SK-N-SH treated with all-trans-retinoic acid at 6 μM for 48 hours (cell line): ENCODE measurements around the gene TMEM178B.

ENCODE experiments used
- ATAC-seq: fragments of 200-7000 bp; cut with Tn5 transposase; 3 replicates; pipeline ENCODE4 v1.9.1; 2020; ENCODE audit warnings: mild to moderate bottlenecking, moderate library complexity
- ARNTL ChIP-seq: fragments of 450-650 bp; formaldehyde crosslinking; IDR thresholded peaks from 2 replicates; pipeline ENCODE4 v1.5.0; 2020; ENCODE audit warnings: low read depth, mild to moderate bottlenecking, moderate library complexity, borderline replicate concordance
- BACH2 ChIP-seq: fragments of 250-450 bp; sonication (Bioruptor Pico); IDR thresholded peaks from 2 replicates; pipeline ENCODE4 v1.9.0; 2021; ENCODE audit warnings: mild to moderate bottlenecking, borderline replicate concordance
- CSDC2 ChIP-seq: fragments of 250-450 bp; sonication (Bioruptor Pico); IDR thresholded peaks from 2 replicates; pipeline ENCODE4 v1.5.0; 2020; ENCODE audit warnings: mild to moderate bottlenecking, moderate library complexity
- ISL1 ChIP-seq: fragments of 250-450 bp; sonication (Bioruptor Pico); IDR thresholded peaks from 2 replicates; pipeline ENCODE4 v2.1.2; 2022; ENCODE audit warnings: mild to moderate bottlenecking, moderate library complexity
- OSR1 ChIP-seq: fragments of 250-450 bp; sonication (Bioruptor Pico); IDR thresholded peaks from 2 replicates; pipeline ENCODE4 v1.8.0; 2022; ENCODE audit warnings: moderate library complexity, mild to moderate bottlenecking, inconsistent platforms
- PPARA ChIP-seq: fragments of 250-450 bp; sonication (Bioruptor Pico); IDR thresholded peaks from 2 replicates; pipeline ENCODE4 v1.5.0; 2020; ENCODE audit warnings: mild to moderate bottlenecking, borderline replicate concordance
- RARB ChIP-seq: fragments of 250-450 bp; sonication (Bioruptor Pico); IDR thresholded peaks from 2 replicates; pipeline ENCODE4 v1.8.0; 2021; ENCODE audit warnings: mild to moderate bottlenecking, moderate library complexity
- SNAI2 ChIP-seq: fragments of 250-450 bp; sonication (Bioruptor Pico); IDR thresholded peaks from 2 replicates; pipeline ENCODE4 v1.5.0; 2020; ENCODE audit warnings: mild to moderate bottlenecking, moderate library complexity
- TCF4 ChIP-seq: fragments of 250-450 bp; sonication (Bioruptor Pico); IDR thresholded peaks from 2 replicates; pipeline ENCODE4 v1.8.0; 2021; ENCODE audit warnings: mild to moderate bottlenecking, moderate library complexity, borderline replicate concordance
- TOX ChIP-seq: fragments of 250-450 bp; sonication (Bioruptor Pico); IDR thresholded peaks from 2 replicates; pipeline ENCODE4 v1.8.0; 2021; ENCODE audit warnings: mild to moderate bottlenecking, moderate library complexity, borderline replicate concordance
- ZC3H10 ChIP-seq: fragments of 250-450 bp; sonication (Bioruptor Pico); IDR thresholded peaks from 2 replicates; pipeline ENCODE4 v1.5.1; 2021; ENCODE audit warnings: mild to moderate bottlenecking, moderate library complexity
- ZFP3 ChIP-seq: fragments of 250-450 bp; sonication (Bioruptor Pico); IDR thresholded peaks from 2 replicates; pipeline ENCODE4 v1.5.0; 2020; ENCODE audit warnings: mild to moderate bottlenecking, moderate library complexity
- ZFP30 ChIP-seq: fragments of 450-650 bp; formaldehyde crosslinking; IDR thresholded peaks from 2 replicates; pipeline ENCODE4 v1.5.0; 2022; ENCODE audit warnings: mild to moderate bottlenecking, moderate library complexity
- ZNF565 ChIP-seq: fragments of 450-650 bp; formaldehyde crosslinking; conservative IDR thresholded peaks from 2 replicates; pipeline ENCODE4 v1.5.0; 2020; ENCODE audit warnings: low read depth, mild to moderate bottlenecking, moderate library complexity
- ZNF70 ChIP-seq: fragments of 450-650 bp; formaldehyde crosslinking; IDR thresholded peaks from 2 replicates; pipeline ENCODE4 v1.5.0; 2020; ENCODE audit warnings: mild to moderate bottlenecking, moderate library complexity
- ZNF8 ChIP-seq: fragments of 450-650 bp; formaldehyde crosslinking; IDR thresholded peaks from 2 replicates; pipeline ENCODE4 v1.5.0; 2020; ENCODE audit warnings: mild to moderate bottlenecking, moderate library complexity
- TF ChIP-seq, protein P1 (sequence below): fragments of 250-450 bp; sonication (Bioruptor Pico); IDR thresholded peaks from 2 replicates; pipeline ENCODE4 v1.8.0; 2021; ENCODE audit warnings: low read depth, mild to moderate bottlenecking, moderate library complexity, borderline replicate concordance
- TF ChIP-seq, protein P2 (sequence below): fragments of 250-450 bp; sonication (Bioruptor Pico); IDR thresholded peaks from 2 replicates; pipeline ENCODE4 v1.5.0; 2020; ENCODE audit warnings: mild to moderate bottlenecking, moderate library complexity
- TF ChIP-seq, protein P3 (sequence below): fragments of 250-450 bp; sonication (Bioruptor Pico); IDR thresholded peaks from 2 replicates; pipeline ENCODE4 v1.5.1; 2021; ENCODE audit warnings: mild to moderate bottlenecking, moderate library complexity
- TF ChIP-seq, protein P4 (sequence below): fragments of 250-450 bp; sonication (Bioruptor Pico); IDR thresholded peaks from 2 replicates; pipeline ENCODE4 v1.5.1; 2020; ENCODE audit warnings: low read depth, mild to moderate bottlenecking, moderate library complexity

Gene TMEM178B

DNA sequence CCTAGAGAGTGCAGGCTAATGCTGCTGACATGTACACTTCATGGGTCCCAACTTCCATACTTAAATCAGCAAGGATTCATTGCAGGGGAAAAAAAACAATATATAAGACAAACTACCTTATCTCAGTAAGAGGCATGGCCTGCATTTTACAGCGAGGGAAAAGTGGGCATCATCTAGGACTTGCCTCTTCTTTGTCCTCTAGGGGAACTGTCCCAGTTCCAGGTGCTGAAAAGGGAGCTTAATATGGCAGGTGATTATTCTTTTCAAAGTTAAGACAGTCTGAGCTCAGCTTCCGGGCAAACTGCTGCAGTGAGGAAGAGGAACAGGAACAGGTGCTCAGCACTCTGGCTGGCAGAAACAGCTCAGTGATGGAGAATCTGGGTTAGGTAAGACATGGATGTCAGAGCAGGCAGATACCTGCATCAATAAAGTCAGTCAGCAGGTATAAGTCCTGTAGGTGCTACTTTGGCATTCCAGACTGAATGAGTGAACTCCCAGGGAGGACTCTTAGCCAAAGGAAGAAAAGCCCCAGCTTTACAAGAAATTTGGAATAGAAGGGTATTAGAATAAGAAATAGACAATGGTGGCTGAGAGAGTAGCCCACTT is 147.2 kb downstream of the TMEM178B start:
- TF ChIP-seq SNAI2 (0 out of 2 replicates have a peak, but pooled peaks have one; percentile 25), ZNF70 (CRISPR knock-in tag) (no peak), OSR1 (CRISPR knock-in tag) (no peak), RARB (no peak), ZFP3 (CRISPR knock-in tag) (no peak)
- ATAC-seq = no peak

DNA sequence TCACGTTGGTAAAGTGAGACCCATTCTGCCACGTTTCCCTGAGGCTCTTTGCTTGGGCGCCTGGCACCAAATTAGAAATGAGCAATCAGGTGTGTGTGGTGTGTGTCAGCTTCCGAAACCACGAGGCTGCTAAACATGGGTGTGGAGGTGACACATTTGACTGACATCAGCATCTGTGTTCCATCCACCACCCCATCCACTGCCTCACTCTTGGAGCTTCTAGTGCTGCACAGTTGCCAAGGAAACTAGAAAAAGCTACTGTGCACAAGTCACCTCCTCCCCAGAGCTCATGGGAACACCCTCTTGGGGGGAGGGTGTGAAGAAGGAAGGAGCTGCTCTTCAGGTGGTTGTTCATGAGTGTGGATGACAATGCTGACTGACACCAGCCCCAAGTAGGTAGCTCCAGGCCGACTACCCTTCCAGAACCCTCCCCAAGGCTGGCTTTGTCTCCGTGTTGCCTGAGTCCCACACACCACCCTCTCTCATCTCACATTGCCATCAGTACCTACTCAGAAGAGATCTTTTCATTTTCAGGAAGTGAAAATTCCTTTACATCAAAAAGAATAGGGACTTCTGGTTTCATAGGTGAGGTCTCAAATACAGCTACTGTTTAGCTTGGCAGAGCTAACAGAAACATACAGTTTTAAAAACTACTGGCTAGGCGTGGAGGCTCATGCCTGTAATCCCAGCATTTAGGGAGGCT is 152.2 kb downstream of the TMEM178B start:
- TF ChIP-seq ZFP30 (CRISPR knock-in tag) (no peak), OSR1 (CRISPR knock-in tag) (no peak), RARB (no peak), ZFP3 (CRISPR knock-in tag) (no peak), SNAI2 (no peak), TOX (CRISPR knock-in tag) (no peak), BACH2 (CRISPR knock-in tag) (no peak), ISL1 (CRISPR knock-in tag) (no peak), CSDC2 (CRISPR knock-in tag) (no peak), ZNF70 (CRISPR knock-in tag) (no peak), PPARA (CRISPR knock-in tag) (no peak), ZNF565 (CRISPR knock-in tag) (no peak), ZC3H10 (CRISPR knock-in tag) (no peak), TCF4 (CRISPR knock-in tag) (no peak), ZNF8 (no peak)
- TF ChIP-seq, protein P1, sequence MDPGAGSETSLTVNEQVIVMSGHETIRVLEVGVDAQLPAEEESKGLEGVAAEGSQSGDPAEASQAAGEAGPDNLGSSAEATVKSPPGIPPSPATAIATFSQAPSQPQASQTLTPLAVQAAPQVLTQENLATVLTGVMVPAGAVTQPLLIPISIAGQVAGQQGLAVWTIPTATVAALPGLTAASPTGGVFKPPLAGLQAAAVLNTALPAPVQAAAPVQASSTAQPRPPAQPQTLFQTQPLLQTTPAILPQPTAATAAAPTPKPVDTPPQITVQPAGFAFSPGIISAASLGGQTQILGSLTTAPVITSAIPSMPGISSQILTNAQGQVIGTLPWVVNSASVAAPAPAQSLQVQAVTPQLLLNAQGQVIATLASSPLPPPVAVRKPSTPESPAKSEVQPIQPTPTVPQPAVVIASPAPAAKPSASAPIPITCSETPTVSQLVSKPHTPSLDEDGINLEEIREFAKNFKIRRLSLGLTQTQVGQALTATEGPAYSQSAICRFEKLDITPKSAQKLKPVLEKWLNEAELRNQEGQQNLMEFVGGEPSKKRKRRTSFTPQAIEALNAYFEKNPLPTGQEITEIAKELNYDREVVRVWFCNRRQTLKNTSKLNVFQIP (CRISPR knock-in tag) = no peak
- TF ChIP-seq, protein P2, sequence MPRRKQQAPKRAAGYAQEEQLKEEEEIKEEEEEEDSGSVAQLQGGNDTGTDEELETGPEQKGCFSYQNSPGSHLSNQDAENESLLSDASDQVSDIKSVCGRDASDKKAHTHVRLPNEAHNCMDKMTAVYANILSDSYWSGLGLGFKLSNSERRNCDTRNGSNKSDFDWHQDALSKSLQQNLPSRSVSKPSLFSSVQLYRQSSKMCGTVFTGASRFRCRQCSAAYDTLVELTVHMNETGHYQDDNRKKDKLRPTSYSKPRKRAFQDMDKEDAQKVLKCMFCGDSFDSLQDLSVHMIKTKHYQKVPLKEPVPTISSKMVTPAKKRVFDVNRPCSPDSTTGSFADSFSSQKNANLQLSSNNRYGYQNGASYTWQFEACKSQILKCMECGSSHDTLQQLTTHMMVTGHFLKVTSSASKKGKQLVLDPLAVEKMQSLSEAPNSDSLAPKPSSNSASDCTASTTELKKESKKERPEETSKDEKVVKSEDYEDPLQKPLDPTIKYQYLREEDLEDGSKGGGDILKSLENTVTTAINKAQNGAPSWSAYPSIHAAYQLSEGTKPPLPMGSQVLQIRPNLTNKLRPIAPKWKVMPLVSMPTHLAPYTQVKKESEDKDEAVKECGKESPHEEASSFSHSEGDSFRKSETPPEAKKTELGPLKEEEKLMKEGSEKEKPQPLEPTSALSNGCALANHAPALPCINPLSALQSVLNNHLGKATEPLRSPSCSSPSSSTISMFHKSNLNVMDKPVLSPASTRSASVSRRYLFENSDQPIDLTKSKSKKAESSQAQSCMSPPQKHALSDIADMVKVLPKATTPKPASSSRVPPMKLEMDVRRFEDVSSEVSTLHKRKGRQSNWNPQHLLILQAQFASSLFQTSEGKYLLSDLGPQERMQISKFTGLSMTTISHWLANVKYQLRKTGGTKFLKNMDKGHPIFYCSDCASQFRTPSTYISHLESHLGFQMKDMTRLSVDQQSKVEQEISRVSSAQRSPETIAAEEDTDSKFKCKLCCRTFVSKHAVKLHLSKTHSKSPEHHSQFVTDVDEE (CRISPR knock-in tag) = no peak
- TF ChIP-seq, protein P3, sequence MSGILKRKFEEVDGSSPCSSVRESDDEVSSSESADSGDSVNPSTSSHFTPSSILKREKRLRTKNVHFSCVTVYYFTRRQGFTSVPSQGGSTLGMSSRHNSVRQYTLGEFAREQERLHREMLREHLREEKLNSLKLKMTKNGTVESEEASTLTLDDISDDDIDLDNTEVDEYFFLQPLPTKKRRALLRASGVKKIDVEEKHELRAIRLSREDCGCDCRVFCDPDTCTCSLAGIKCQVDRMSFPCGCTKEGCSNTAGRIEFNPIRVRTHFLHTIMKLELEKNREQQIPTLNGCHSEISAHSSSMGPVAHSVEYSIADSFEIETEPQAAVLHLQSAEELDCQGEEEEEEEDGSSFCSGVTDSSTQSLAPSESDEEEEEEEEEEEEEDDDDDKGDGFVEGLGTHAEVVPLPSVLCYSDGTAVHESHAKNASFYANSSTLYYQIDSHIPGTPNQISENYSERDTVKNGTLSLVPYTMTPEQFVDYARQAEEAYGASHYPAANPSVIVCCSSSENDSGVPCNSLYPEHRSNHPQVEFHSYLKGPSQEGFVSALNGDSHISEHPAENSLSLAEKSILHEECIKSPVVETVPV (CRISPR knock-in tag) = no peak
- ATAC-seq = no peak

DNA sequence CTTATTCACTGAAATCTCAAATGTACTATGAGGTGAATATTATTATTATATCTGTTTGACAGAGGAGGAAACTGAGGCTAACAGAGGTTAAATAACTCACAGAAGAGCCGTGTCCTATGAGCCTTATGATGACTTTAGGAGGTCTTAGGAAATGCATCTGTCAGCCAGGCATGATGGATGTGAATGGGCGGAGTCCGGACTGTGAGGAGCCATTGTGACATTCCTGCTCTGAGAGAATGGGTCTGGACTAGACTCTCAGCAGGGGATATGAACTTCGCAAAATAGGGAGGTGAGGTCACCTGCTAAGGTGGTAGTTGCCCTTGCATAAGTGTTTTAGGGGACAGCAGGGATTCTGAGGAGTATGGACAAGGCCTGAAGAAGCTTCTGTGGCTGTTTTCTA is 153.6 kb downstream of the TMEM178B start:
- TF ChIP-seq TOX (CRISPR knock-in tag) (no peak), ZFP30 (CRISPR knock-in tag) (no peak)

DNA sequence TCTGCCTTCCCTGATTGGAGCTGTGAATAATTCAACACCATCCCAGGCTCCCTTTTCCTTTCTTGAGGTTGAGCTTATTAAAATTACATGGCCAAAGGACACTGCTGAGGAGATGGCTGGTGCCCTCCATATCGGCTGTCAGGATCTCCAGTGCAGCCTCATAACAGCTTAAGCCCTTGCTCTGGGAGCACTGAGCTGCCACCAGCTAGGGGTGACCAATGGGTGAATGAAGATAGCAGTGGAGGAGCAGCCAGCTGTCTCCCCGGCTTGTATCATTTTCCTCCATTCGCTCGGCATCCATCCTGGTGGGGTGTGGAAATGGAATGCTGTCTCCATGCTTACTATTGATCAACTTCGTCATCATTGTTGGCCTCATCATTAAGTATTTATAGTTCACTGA is 154.6 kb downstream of the TMEM178B start:
- TF ChIP-seq PPARA (CRISPR knock-in tag) (no peak), CSDC2 (CRISPR knock-in tag) (no peak), ZC3H10 (CRISPR knock-in tag) (no peak), TCF4 (CRISPR knock-in tag) (no peak), ZFP3 (CRISPR knock-in tag) (no peak), ISL1 (CRISPR knock-in tag) (no peak), ZNF565 (CRISPR knock-in tag) (no peak), TOX (CRISPR knock-in tag) (no peak), SNAI2 (no peak), ZFP30 (CRISPR knock-in tag) (no peak), ARNTL (no peak), ZNF70 (CRISPR knock-in tag) (no peak)
- TF ChIP-seq, protein P4, sequence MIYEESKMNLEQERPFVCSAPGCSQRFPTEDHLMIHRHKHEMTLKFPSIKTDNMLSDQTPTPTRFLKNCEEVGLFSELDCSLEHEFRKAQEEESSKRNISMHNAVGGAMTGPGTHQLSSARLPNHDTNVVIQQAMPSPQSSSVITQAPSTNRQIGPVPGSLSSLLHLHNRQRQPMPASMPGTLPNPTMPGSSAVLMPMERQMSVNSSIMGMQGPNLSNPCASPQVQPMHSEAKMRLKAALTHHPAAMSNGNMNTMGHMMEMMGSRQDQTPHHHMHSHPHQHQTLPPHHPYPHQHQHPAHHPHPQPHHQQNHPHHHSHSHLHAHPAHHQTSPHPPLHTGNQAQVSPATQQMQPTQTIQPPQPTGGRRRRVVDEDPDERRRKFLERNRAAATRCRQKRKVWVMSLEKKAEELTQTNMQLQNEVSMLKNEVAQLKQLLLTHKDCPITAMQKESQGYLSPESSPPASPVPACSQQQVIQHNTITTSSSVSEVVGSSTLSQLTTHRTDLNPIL (CRISPR knock-in tag) = no peak
- ATAC-seq = no peak

More for the DNA sequence above, 153.6 kb downstream of the TMEM178B start:
- ATAC-seq = no peak
